DMS114 treated with DMSO at 0.1 percent for 48 hours (cell line): ENCODE data around the gene PIEZO2.

Experiments used
- DNase-seq: peaks from one replicate; lab custom pipeline; 2025; ENCODE audit not compliant: unreplicated experiment; lab: John Stamatoyannopoulos, UW

Gene PIEZO2

DNA sequence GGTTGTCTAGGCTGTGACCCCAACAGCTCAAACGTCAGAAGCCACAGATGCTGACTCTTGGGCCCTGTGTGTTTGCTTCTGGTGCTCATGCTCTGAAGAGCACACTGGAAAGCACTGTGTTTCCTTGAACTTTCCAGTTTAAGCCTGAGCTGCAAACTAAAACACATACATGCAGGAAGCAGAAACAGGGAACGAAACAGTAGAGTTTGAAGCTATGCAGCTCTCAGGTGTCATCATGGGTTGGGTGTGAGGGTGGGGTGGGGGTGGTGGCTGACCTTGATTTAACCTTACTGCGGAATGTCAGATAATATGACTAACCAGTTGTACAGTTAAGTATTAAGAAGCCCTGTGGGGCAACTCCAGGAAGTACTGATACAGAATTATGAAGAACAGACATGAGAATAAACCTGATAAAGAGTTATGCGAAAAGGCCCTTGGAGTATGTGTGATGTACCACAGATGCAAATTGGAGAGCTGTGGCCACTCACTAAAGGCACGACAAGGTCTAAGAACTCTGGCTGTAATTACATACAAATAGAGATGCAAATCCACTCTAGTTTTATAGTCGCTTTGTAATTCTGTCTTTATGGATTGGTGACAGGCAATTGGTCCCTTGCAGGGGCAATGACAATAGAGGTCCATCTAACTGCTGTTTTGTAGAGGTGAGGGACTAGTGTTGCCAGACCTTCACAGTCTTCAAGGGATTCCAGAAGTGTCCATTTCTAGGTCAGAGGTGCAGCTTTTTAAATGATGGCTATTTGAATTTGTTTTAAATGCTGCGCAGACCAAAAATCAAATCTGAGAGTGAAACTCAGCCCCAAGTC, 350.4 kb downstream of the PIEZO2 start:
- DNase-seq, result no peak

DNA sequence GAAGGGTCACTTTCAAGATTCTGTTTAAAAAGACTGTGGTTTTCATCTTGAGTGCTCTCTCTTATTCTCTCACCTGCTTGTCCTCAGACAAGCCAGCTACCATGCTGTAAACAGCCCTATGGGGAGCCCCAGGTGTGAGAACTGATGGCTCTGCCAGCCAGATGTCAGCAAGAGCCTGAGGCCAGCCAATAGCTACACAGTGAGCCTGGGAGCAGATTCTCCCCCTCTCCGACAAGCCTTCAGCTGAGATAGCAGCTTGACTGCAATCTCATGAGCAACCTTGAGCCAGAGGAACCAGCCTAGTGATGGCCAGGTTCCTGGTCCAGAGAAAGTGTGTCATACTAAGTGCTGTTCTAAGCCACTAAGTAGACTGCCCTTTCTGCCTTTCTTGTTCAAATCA, 351.5 kb downstream of the PIEZO2 start:
- DNase-seq, result no peak

DNA sequence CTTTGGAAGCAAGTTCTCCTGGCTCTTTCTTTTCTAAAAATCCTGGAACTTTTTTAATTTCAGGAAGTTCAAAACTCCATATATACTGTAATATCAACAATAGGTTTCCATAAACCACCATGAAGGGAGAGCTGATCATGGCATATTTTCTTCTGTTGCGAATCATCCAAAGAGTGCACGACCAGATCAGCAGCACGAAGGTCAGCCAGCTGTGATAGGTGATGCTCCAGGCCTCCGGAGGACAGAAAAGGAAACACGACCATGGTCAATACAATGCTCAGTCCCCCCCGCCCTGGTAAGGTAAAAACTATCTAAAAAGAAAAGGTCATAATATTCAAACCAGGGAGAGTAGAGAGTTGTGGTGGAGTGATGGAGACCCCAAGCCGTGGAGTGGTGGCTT, 354.6 kb downstream of the PIEZO2 start:
- DNase-seq, result no peak

- DNase-seq, result no peak
Measured at GRCh38 chr18:10793730-10794370, 355.5 kb downstream of the PIEZO2 start.

GRCh38 chr18:10792181-10792580, 357.2 kb downstream of the PIEZO2 start:
- DNase-seq, result no peak

DNA sequence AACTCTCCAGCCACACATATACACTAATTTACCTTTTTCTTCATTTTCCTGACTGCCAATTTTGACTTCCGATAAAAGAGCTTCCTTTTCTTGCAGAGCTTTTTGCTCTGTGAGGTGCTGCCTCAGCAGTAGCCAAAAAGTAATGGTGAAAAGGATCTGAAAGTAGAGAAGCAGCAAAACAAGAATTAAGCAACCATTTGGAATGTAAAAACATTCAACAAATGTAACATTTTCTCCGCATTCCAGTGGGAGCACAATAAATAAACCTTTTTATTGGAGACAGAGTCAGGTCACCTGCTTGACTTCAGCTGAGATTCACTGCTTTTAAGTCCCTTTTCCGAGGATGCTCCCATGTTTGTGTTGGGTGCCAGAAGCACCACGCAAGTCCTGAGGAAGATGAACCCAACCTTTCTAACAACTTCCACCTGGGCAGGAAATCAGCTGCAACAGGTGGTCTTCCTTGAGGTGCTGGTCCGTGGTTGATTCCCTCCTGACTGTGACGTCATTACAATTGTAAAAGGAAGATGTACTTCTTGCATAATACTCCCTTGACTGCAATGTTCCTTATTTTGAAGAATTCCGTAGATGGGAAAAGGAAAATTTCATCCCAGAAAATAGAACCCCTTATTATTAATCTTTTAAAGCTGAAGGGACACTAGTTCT, 358.1 kb downstream of the PIEZO2 start:
- no peak for DNase-seq

GRCh38 chr18:10789180-10789579, 360.2 kb downstream of the PIEZO2 start:
- DNase-seq, result no peak

GRCh38 chr18:10787293-10787901, 362.0 kb downstream of the PIEZO2 start:
- peak; percentile 5 for DNase-seq

GRCh38 chr18:10785798-10786197, 363.6 kb downstream of the PIEZO2 start:
- DNase-seq, result no peak

DNA sequence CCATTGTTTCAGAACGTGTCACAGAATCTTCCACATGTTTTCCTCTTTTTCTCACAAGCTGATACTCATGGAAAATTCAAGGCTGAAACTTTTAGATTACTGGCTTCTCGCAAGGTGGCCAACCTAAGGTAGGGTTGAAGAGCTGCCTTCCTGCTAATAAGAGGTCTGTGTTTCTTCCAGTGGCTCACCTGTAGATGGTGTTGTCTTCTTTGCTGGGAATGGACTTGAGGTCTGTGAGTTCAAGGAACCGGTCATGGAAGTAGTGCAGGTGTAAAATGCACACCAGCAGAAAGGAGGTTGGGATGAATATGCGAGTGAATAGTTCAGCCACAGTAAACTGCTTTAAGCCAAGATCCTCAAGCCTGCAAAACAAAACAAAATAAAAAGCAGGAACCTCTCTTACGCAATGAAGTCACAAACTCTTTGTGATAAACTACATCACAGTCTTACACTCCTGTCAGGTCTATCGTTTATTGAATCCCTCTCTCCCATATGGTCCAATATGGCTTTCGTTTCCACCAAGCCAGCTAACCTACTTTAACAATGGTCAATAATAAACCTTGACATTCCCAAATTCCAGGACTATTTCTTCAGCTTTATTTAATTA, 364.7 kb downstream of the PIEZO2 start:
- DNase-seq, result no peak

DNA sequence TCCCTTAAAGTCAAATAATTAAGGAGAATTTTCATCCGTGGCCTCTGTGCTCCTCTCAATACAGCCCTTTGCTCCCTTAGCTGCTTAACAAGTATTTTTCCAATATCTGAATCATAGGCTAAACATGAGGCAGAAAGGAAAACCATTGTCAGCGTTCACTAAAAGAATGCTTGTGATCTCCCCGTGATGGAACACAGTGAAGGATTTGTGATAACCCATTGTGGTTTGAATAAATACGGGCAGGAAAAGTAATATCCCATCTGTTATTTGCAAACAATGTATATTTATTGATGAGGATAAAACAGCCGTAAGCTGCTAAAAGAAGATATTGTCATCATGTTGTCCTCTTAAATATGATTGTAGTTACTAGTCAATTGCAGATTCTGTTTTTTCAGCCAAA, 365.4 kb downstream of the PIEZO2 start:
- no peak for DNase-seq

DNA sequence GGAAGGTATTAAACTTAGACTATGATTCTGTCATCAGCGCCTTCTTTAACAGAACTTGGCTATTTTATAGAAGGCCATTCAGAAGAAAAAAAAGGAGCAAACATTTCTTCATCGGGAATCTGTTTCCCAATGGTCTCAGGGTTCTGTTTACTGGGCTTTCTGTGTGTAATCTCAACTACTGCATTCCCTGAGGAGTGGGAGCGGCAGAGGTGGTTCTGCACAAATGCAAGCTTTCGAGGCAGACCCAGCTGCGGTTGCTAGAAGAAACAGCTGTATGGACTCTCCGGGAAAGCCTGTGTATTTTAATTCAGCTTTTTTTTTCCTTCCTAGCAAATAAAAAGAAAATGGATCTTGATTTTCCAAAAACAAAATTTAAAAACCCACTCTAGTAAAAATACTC, 372.9 kb downstream of the PIEZO2 start:
- no peak for DNase-seq

- DNase-seq, result no peak
Measured at GRCh38 chr18:10775026-10775425, 374.3 kb downstream of the PIEZO2 start.

GRCh38 chr18:10771053-10771709, 378.2 kb downstream of the PIEZO2 start:
- no peak for DNase-seq

GRCh38 chr18:10770264-10770663, 379.1 kb downstream of the PIEZO2 start:
- DNase-seq, result no peak

DNA sequence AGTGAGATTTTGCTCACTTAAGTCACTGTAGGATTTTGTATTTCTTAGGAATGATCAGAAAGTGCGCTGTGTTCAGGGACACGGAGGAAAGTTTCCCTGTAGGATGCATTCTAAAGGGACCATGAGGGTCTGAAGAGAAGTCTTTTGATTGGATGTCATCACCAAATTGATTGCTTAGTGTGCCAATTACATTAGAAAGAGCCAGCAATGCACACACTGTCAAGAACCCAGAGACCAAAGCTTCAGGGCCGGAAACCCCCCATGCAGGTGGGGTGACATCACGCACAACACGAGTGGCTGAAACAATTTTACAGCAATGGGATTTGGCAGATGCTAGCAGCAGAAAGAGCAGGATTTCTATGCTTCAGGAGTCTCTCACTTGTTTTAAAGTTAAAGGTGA, 381.1 kb downstream of the PIEZO2 start:
- DNase-seq, result no peak

DNA sequence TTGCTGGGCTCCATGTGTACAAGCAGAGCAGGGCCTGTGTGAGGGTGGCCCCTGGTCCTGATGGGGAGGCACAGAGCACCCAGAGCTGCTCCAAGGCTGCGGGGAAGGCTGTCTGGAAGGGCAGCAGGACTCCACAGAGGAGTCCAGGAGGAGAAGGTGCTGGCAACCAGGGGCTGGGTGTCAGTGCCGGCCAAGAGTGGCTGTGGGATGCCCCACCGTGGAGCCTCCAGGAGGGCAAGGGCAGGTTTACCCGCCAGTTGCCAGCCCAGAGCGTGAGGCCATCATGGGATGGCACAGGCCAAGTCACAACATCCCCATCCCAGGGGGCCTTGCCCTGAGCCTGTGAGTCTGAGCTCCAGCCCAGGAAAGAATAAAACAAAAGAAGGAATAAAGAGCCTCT, 381.7 kb downstream of the PIEZO2 start:
- no peak for DNase-seq

DNA sequence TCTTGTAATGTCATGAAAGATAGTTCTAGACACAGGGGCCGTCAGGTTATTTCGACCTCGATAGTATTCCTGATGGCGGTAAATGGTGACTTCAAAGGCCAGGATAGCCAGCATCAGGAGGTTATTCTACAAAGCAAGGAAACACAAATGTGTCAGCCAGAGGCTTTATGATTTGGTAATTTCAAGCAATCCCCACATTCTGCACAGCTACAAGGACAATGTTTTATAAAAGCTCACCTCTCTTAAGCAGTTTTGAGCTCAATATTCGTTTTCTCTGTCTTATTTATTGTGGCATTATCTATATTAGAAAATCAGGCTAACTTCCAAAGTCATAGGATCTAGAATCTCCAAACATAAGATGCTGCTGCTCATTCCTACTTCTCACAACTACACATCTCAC, 388.4 kb downstream of the PIEZO2 start:
- no peak for DNase-seq

- DNase-seq, result no peak
Measured at GRCh38 chr18:10759241-10759640, 390.1 kb downstream of the PIEZO2 start.

DNA sequence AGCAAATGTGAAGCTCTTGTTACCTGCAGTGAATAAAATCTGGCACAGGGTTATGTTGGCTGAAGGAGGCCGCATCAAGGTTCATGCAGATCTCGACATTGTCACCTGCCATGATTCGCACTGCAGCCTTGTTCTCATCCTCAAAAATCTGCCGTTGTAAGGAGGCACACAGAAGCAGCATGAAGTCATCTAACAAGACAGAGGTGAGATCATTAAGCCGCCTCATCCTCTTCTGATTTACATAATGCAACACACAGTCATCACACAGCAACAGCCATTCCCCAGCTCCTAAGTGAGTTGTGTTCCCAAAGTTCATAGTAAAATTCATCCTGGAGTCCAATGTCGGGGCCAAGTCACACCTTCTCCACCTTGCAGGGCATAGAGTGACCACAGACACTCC, 391.4 kb downstream of the PIEZO2 start:
- DNase-seq, result no peak

DNA sequence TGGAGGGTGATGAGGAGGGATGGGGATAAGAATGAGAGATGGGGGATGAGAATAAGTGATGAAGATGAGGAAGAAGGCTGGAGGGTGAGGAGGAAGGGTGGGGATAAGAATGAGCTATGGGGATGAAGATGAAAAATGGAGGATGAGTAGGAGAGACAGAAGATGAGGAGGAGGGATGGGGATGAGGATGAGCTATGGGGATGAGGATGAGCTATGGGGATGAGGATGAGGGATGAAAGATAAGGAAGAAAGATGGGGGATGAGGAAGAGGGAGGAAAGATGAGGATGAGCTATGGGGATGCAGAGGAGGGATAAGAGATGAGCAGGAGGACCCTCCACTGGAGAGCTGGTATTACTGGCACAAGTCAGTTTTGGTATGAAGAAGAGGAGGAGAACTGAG, 392.0 kb downstream of the PIEZO2 start:
- no peak for DNase-seq
